ENCODE measurements around the gene ATP6V0B. TPM values are rescaled to one million over a fixed set of nuclear protein-coding genes. Genes with fewer than 3 reads are reported as not detected.

The ATP6V0B gene
- total and polyA plus RNA-seq, 2 of the 8 experiments (the other 6 are each of a cell fraction or from before 2014, with no cell fraction given): 105 to 308 TPM

GRCh38 chr1:43990271-43991199 is 15.8 kb downstream of the ATP6V0B start:
- Histone ChIP-seq H3K27ac (ENCODE audit: low read depth, low read length) (no peak overlapping the region), H3K56ac (replicated peaks; ENCODE audit: insufficient read length, low read depth, low read length) (no peak overlapping the region), H3K79me1 (ENCODE audit: low read depth, low read length) (no peaks in the 10 kb centered on the region), H3K9ac (replicated peaks in 1 of 4; ENCODE audit: extremely low read depth in 1 of 4, low read depth in 3 of 4, low read length in 3 of 4) (peak overlapping the region in 1 of 4 experiments; percentile 20; a peak in 2 of 7 replicates), H4K20me1 (replicated peaks in 1 of 2; ENCODE audit: control insufficient read depth in 1 of 2, insufficient read depth in 2 of 2, low read length in 2 of 2) (peaks cover 0 to 4% of the 10 kb centered on the region in 2 experiments), H3K23me2 (ENCODE audit: low read depth, low read length) (peaks cover 12% of the 10 kb centered on the region; the same call in 1 of the 2 replicates), H2BK20ac (ENCODE audit: low read length) (no peak overlapping the region), H3K4me2 (ENCODE audit: insufficient read depth in 1 of 2, low read depth in 2 of 2, low read length in 2 of 2) (peak overlapping the region; percentile 92 to 96), H4K91ac (replicated peaks; ENCODE audit: insufficient read length, low read length) (no peak overlapping the region), H3K4me3 (ENCODE audit: extremely low read depth in 1 of 4, insufficient read depth in 2 of 4, low read depth in 3 of 4, low read length in 4 of 4) (peak overlapping the region; percentile 48 to 72 (median 64)), H2BK15ac (ENCODE audit: low read length) (no peak overlapping the region), H3K4me1 (replicated peaks in 1 of 4; ENCODE audit: control insufficient read depth in 3 of 4, insufficient read depth in 4 of 4, low read length in 3 of 4) (peaks cover 0 to 5% (median 4%) of the 10 kb centered on the region in 4 experiments; a peak in 5 of 7 replicates), H2AFZ (ENCODE audit: low read length) (no peak overlapping the region), H4K8ac (ENCODE audit: extremely low read depth, insufficient read depth, low read length) (no peak overlapping the region; the same call in 1 of the 2 replicates), H2BK12ac (ENCODE audit: low read depth, low read length) (no peak overlapping the region), H3K9me3 (ENCODE audit: insufficient read depth in 2 of 2, low read depth in 1 of 2, low read length in 1 of 2) (no peaks in the 10 kb centered on the region), H3K14ac (ENCODE audit: insufficient read length) (no peak overlapping the region), H2AK5ac (ENCODE audit: low read depth, low read length) (no peak overlapping the region), H2BK120ac (replicated peaks; ENCODE audit: low read depth, low read length) (no peak overlapping the region), H2BK5ac (ENCODE audit: low read depth, low read length) (peak overlapping the region; percentile 88; the same call in 1 of the 2 replicates), H3K4ac (replicated peaks; ENCODE audit: insufficient read length, low read depth, low read length) (no peak overlapping the region), H4K5ac (ENCODE audit: insufficient read length, low read depth, low read length) (no peak overlapping the region), H3K27me3 (replicated peaks in 1 of 4; ENCODE audit: control insufficient read depth in 3 of 4, extremely low read depth in 1 of 4, insufficient read depth in 3 of 4, low read length in 3 of 4) (no peaks in the 10 kb centered on the region), H3K18ac (ENCODE audit: extremely low read depth, low read length) (peak overlapping the region; percentile 48; the same call in 1 of the 2 replicates), H3K36me3 (ENCODE audit: control insufficient read depth in 2 of 4, insufficient read depth in 4 of 4, low read length in 3 of 4) (peaks cover 0 to 6% (median 3%) of the 10 kb centered on the region in 4 experiments; a peak in 3 of 8 replicates), H3K23ac (ENCODE audit: insufficient read length) (no peak overlapping the region), H3K79me2 (ENCODE audit: control insufficient read depth in 1 of 2, insufficient read depth in 2 of 2, low read length in 2 of 2) (no peaks in the 10 kb centered on the region)
- WGBS, 2 experiments (ENCODE audit: extremely low coverage in 1 of 2, insufficient coverage in 1 of 2, insufficient read length in 1 of 2, insufficient replicate concordance in 2 of 2, low coverage in 1 of 2, low lambda C conversion rate in 2 of 2, missing lambda C conversion rate in 1 of 2): 74% methylated on average over 19 of the region's 19 CpGs; no CpG with 5 or more reads in 1 of the 2 experiments
- ChIA-PET CTCF (ENCODE audit: partially characterized antibody) (interaction anchor here (0.7 to 21.8 kb wide), 9 partner anchors 14 to 395 kb away, joined by 3 to 478 read pairs (median 15); partner anchors contain the start of gene ATP6V0B), POLR2A (ENCODE audit: partially characterized antibody) (interaction anchor here (0.6 to 13.6 kb wide), 9 partner anchors 9 to 337 kb away, joined by 3 to 189 read pairs (median 7); partner anchors contain the start of genes ATP6V0B, B4GALT2, DPH2 and SLC6A9)
- no peak for DNase-seq (ENCODE audit: low read depth in 1 of 2, low spot score in 2 of 2)
- no peak for FAIRE-seq
- peak; percentile 25; the same call in 1 of the 2 replicates for TF ChIP-seq POLR2AphosphoS5 (IDR thresholded peaks at IDR 0.05; ENCODE audit: low read depth, low read length)
